SU-DHL-6 (cell line): ENCODE results near the gene WDR37.

Experiments used
- H2AFZ ChIP-seq: fragments of 200-600 bp; sonication (generic); 2 replicates; pipeline ENCODE4 v1.6.1; 2014; ENCODE audit warnings: low read depth, mild to moderate bottlenecking, moderate library complexity, mixed read lengths, antibody characterized with exemption, low read length; ENCODE audit not compliant: severe bottlenecking
- H3F3A ChIP-seq: fragments of 200-600 bp; shearing (Covaris generic); 2 replicates; pipeline ENCODE4 v1.6.0; 2016; ENCODE audit warnings: antibody characterized with exemption, mild to moderate bottlenecking; ENCODE audit not compliant: insufficient read depth
- H3K27ac ChIP-seq: fragments of 200-600 bp; sonication (generic); 2 replicates; pipeline ENCODE4 v1.5.1; 2016; ENCODE audit warnings: low read depth, mild to moderate bottlenecking, low read length, moderate library complexity, mixed read lengths
- H3K27me3 ChIP-seq: fragments of 200-600 bp; sonication (generic), shearing (Covaris generic); 2 replicates; pipeline ENCODE4 v1.6.0; 2014; ENCODE audit warnings: mild to moderate bottlenecking, low read length
- H3K36me3 ChIP-seq: fragments of 200-600 bp; sonication (generic); 2 replicates; pipeline ENCODE4 v1.6.1; 2014; ENCODE audit warnings: mild to moderate bottlenecking, low read length, mixed read lengths
- H3K4me2 ChIP-seq: fragments of 300-600, 200-600 bp; shearing (Covaris generic), sonication (generic); 2 replicates; pipeline ENCODE4 v1.6.0; 2014; ENCODE audit warnings: low read length, low read depth, mild to moderate bottlenecking; ENCODE audit not compliant: poor library complexity, severe bottlenecking
- H3K4me3 ChIP-seq: fragments of 200-600 bp; sonication (generic); 2 replicates; pipeline ENCODE4 v1.5.1; 2014; ENCODE audit warnings: antibody characterized with exemption, low read length, mild to moderate bottlenecking, mixed read lengths; ENCODE audit not compliant: insufficient read depth, poor library complexity, severe bottlenecking
- H3K79me2 ChIP-seq: fragments of 200-600 bp; sonication (generic); 2 replicates; pipeline ENCODE4 v1.6.1; 2014; ENCODE audit warnings: mild to moderate bottlenecking, low read length, moderate library complexity; ENCODE audit not compliant: insufficient read depth
- H3K9ac ChIP-seq: fragments of 200-600 bp; sonication (generic); 2 replicates; pipeline ENCODE4 v1.7.0; 2014; ENCODE audit warnings: mild to moderate bottlenecking, low read length
- H3K9me2 ChIP-seq: fragments of 200-600 bp; sonication (generic); replicated peaks from 2 replicates; pipeline ENCODE4 v1.6.1; 2014; ENCODE audit warnings: low read length; ENCODE audit not compliant: insufficient read depth
- H3K9me3 ChIP-seq: fragments of 200-600 bp; sonication (generic); 2 replicates; pipeline ENCODE4 v1.6.1; 2014; ENCODE audit warnings: low read length, mixed read lengths; ENCODE audit not compliant: insufficient read depth
- H4K20me1 ChIP-seq: fragments of 200-600 bp; sonication (generic); 2 replicates; pipeline ENCODE4 v1.6.1; 2014; ENCODE audit warnings: low read depth, mild to moderate bottlenecking, antibody characterized with exemption, low read length, moderate library complexity, mixed read lengths
- CTCF ChIP-seq: fragments of 200-600 bp; sonication (generic); IDR thresholded peaks from one replicate; pipeline ENCODE4 v1.5.1; 2017; ENCODE audit warnings: antibody characterized with exemption, mild to moderate bottlenecking, low read length, moderate library complexity; ENCODE audit not compliant: insufficient read depth, poor library complexity, severe bottlenecking
- EZH2phosphoT487 ChIP-seq: fragments of 200-600 bp; sonication (generic), shearing (Covaris generic); conservative IDR thresholded peaks from 2 replicates; pipeline ENCODE4 v1.6.1; 2018; ENCODE audit warnings: mild to moderate bottlenecking, antibody characterized with exemption, low read length, moderate library complexity, mixed read lengths

WDR37 gene

GRCh38 chr10:1020958-1021357 is 35.2 kb upstream of the WDR37 start:
- no peak overlapping the region for H3K4me2 ChIP-seq
- H3K27me3 ChIP-seq, result no peaks in the 10 kb centered on the region
- H3K4me3 ChIP-seq, result no peak overlapping the region
- peaks cover 5% of the 10 kb centered on the region; the same call in 1 of the 2 replicates for H3K36me3 ChIP-seq
- TF ChIP-seq EZH2phosphoT487 (no peak), CTCF (no peak)
- no peak overlapping the region for H2AFZ ChIP-seq
- no peak overlapping the region for H3K27ac ChIP-seq
- no peaks in the 10 kb centered on the region for H3K9me3 ChIP-seq
- peaks cover 5% of the 10 kb centered on the region; the same call in 1 of the 2 replicates for H3F3A ChIP-seq
- H3K9me2 ChIP-seq, result no peaks in the 10 kb centered on the region
- no peaks in the 10 kb centered on the region for H3K79me2 ChIP-seq
- H4K20me1 ChIP-seq, result no peaks in the 10 kb centered on the region; the same call in 1 of the 2 replicates
- H3K9ac ChIP-seq, result no peak overlapping the region

- Histone ChIP-seq H3K9me2 (no peaks in the 10 kb centered on the region), H2AFZ (no peak overlapping the region), H3K36me3 (no peaks in the 10 kb centered on the region), H3K27me3 (no peaks in the 10 kb centered on the region), H3K4me2 (no peak overlapping the region), H3K9me3 (no peaks in the 10 kb centered on the region), H4K20me1 (no peaks in the 10 kb centered on the region), H3F3A (peaks cover 5% of the 10 kb centered on the region; the same call in 1 of the 2 replicates), H3K4me3 (no peak overlapping the region), H3K27ac (no peak overlapping the region), H3K9ac (no peak overlapping the region), H3K79me2 (no peaks in the 10 kb centered on the region)
- no peak for TF ChIP-seq CTCF
- no peak for TF ChIP-seq EZH2phosphoT487
Measured at GRCh38 chr10:1022413-1022812, 33.8 kb upstream of the WDR37 start.

GRCh38 chr10:1024103-1024502 is 32.1 kb upstream of the WDR37 start:
- Histone ChIP-seq H3K27ac (no peak overlapping the region), H4K20me1 (no peaks in the 10 kb centered on the region), H3K4me2 (no peak overlapping the region), H3F3A (peaks cover 5% of the 10 kb centered on the region; the same call in 1 of the 2 replicates), H3K79me2 (no peaks in the 10 kb centered on the region), H3K4me3 (no peak overlapping the region), H3K9me3 (no peaks in the 10 kb centered on the region), H3K36me3 (no peaks in the 10 kb centered on the region), H3K9ac (no peak overlapping the region), H3K27me3 (no peaks in the 10 kb centered on the region), H3K9me2 (no peaks in the 10 kb centered on the region), H2AFZ (no peak overlapping the region)
- TF ChIP-seq EZH2phosphoT487, result no peak

GRCh38 chr10:1025683-1026082 is 30.5 kb upstream of the WDR37 start, which contains the start of gene IDI2:
TSS of gene IDI2 (minus strand) at chr10:1025859. CDS start at chr10:1024723, 1,136 bp downstream.
- Histone ChIP-seq H3K4me3 (no peak within 1 kb of the TSS), H3K27ac (no peak within 1 kb of the TSS), H3K27me3 (no peaks in the 10 kb centered on the region), H3K36me3 (no peaks in the 10 kb centered on the region), H2AFZ (no peak within 1 kb of the TSS), H3F3A (no peaks in the 10 kb centered on the region), H3K9ac (no peak within 1 kb of the TSS), H3K9me2 (no peaks in the 10 kb centered on the region), H3K4me2 (no peak within 1 kb of the TSS), H4K20me1 (no peaks in the 10 kb centered on the region), H3K9me3 (no peaks in the 10 kb centered on the region), H3K79me2 (no peaks in the 10 kb centered on the region)
- no peak for TF ChIP-seq EZH2phosphoT487
- no peak for TF ChIP-seq CTCF
